CD4-positive, alpha-beta T cell treated with Interleukin-15 for 1 hour (primary cell): Measurements from ENCODE around the gene S100B.

Source experiments
- DNase-seq: peaks from one replicate; pipeline ENCODE4 v3.0.0-alpha.2; 2020

S100B gene

DNA sequence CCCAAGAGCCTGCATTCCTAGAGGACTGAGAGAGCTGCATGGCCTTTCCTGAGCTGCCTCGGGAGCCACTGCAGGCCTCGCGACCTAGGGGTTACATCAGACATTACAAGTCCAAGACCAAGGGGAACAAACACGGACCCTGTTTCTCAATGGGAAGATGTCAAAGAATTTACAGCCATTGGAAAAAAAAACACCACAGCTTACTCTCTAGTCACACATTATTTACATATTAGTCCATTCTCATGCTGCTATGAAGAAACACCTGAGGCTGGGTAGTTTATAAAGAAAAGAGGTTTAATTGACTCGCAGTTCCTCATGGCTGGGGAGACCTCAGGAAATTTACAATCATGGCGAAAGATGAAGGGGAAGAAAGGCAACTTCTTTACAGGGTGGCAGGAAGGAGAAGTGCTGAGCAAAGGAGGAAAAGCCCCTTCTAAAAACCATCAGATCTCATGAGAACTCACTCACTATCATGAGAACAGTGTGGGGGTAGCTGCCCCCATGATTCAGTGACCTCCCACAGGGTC is 22.2 kb upstream of the S100B start:
- no peak for DNase-seq

DNA sequence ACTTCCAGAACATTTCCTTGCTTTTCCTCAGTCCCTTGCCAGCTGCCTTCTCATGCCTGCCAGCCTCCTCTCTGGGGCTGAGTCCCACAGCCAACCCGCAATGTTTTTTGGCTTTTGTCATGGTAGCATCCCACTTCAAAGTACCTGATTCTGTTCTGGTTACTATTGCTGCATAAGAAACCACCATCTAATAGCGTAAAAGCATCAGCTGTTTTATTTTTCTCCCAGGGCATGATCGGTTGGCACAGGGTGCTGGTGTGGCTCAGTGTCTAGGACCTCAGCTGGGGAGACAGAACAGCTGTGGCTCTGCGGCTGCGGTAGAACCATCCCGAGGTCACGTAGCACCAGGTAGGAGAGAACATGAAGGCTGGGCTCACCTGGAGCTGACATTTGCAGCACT is 21.7 kb upstream of the S100B start:
- peak; percentile 63 for DNase-seq

DNA sequence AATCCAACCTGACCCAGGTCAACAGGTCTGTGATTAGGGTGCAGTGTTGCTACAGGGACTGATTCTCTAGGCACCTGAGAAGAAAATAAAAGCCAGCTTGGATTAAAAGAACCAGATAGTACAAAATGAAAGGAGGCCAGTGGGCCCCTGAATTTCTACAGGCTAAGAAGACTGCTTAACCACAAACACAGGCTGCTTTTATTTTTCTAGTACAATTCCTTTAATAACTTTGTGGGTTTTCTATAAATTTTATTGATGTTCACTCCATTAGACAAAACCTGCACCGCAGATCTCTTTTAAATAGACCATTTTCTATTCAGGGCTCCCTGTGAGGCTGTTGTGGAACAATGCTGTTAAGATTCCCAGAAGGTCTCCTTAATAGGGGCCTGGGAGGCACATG is 20.9 kb upstream of the S100B start:
- DNase-seq: no peak

DNA sequence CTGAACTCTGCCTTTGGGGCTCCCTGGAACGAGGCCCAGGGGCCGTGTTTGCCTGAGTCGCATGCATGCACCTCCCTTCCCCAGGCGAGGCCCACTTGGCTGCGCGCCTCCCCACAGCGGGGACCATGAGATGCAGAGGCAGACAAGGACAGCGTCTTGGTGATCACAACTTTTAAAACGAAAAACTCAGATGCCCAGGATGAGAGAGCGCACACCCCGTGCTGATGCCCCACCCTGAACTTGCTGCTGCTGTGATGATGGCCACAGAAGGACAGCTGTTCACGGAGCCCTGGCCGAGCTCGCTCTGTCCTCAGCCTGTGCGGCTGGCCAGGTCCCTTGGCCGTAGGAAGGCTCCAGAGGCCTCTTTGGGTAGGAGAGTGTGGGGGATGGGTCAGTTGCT is 19.2 kb upstream of the S100B start:
- DNase-seq: no peak

DNA sequence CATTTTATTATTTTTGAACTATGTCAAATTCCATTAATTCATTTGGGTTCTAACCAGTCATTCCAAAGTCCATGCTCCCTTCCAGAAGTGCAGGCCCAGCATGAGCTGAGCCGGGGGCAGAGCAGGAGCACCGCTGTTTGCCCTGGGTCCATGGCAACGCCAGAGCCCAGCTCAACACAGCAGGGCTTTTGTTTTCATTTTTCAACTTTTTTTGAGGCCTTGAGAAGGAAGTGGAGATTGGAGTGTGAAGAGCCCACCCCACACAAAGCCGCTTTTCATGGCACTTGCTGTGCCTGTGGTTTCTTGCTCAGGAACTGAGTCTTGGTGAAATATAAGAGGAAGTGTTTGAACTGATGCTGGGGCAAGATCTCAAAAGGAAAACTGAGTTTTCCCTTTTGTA is 17.3 kb upstream of the S100B start:
- DNase-seq: peak; percentile 78

DNA sequence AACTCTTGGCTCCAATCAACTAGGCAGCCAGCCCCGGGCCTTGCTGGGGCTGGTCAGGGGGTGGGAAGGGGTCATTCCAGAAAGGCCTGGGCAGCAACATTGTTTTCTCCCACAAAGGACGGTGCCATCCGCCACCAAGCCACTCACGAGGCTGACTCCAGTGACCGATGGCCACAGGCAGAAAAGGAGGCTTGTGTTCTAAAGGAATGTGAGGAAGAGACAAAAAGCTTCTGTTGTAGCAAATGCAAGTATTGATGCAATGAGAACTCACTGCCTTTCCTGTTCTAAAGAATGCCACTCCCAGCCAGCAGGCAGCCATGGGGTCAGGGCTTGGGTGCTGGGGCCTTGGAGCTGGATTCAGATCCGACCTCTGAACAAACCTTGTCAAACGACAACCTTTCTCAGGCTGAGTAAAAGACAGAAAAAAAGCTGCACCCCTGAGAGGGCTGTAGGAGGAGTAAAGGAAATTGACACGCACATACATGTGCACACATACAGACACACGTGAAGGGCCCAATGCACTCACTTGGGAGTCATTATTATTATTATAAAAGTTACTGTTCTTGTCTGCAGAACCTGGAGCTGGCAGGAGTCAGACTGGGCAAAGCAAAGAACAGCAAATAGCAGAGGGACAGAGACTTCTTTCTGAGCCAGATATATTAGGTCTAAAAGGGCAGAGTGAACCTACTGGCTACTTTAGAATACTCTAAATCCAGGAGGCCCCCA is 16.7 kb upstream of the S100B start:
- DNase-seq: no peak

DNA sequence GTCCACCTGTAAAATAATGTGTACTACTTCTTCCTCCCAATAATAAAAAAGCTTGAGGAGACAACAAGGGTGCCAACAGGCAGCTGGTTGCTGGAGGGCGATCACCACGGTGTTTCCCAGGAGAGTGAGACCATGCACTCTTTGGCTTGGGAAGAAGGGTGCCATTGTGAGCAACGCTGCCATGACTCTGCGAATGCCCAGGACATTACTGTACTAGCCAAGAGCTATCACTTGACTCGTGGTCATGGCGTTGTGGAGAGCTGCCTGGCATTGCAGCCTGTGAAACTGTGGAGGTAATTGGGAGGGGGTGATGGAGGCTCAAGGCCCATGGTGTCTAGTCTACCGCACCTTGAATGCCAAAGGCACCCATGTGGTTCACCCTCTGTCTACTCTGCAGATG is 16.0 kb upstream of the S100B start:
- no peak for DNase-seq

DNA sequence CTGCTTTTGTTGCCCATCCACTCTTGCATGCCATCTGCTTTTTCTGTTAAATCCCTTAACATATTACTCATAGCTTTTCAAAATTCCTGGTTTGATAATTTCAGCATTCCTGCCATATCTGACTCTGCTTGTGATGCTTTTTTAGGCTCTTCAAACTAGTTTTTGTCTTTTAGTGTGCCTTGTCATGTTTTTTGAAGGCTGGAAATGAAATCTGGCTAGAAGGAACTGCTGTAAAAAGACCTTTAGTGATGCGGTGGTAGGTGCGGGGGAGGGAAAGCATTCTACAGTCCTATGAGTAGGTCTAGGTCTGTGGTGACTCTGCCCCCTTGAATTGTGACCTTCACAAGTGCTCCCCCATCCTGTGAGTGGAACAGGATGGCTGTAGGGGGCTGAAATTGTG is 15.0 kb upstream of the S100B start:
- DNase-seq: no peak

DNA sequence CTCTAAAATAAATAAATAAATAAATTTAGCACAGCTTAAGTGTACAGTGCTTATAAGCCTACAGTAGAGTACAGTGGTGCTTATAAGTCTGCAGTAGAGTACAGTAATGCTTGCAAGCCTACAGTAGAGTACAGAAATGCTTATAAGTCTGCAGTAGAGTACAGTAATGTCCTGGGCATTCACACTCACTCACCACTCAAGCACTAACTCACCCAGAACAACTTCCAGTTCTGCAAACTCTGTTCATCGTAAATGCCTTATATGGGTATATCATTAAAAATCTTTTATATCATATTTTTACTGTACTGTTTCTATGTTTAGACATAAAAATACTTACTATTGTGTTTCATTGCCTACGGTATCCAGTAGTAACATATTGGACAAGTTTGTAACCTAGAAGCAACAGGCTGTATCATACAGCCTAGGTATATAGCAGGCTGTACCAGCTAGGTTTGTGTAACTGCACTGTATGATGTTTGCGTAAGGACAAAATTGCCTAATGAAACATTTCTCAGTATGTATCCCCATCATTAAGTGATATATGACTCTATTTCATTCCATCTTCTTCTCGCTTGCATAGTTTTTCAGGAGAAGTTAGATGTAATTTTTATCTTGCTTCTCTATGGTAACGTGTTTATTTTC is 14.0 kb upstream of the S100B start:
- no peak for DNase-seq

DNA sequence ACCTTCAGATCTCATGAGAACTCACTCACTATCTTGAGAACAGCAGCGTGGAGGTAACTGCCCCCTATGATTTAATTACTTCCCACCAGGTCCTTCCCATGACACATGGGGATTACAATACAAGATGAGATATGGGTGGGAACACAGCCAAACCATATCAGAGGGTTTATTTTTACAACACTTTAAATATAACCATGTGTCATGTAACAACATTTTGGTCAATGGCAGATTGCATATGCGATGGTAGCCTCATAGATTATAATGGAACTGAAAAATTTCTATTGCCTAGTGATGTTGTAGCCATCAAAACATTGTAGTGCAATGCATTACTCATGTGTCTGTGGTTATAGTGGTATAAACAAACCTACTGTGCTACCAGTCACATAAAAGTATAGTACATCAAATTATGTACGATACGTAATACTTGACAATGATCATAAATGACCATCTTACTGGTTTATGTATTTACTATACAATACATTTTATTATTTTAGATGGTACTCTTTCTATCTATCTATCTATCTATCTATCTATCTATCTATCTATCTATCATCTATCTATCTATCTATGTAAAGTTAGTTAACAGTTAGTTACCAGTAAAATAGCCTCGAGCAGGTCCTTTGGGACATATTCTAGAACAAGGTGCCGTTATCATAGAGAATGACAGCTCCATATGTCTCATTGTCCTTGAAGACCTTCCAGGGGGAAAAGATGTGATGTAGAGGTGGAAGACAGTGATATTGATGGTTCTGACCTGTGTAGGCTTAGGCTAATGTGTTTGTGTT is 12.6 kb upstream of the S100B start:
- no peak for DNase-seq

DNA sequence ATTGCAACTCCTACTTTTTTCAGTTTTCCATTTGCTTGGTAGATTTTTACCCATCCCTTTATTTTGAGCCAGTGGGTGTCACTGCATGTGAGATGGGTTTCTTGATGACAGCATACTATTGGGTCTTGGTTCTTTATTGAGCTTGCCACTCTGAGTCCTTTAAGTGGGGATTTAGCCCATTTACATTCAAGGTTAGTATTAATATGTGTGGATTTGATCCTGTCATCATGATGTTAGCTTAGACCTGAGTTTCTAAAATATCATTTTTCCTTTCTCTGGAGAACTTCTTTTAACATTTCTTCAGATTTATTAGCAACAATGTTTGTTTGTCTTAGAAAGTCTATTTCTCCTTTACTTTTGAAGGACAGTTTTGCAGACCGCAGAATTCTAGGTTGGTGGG is 11.8 kb upstream of the S100B start:
- no peak for DNase-seq

DNA sequence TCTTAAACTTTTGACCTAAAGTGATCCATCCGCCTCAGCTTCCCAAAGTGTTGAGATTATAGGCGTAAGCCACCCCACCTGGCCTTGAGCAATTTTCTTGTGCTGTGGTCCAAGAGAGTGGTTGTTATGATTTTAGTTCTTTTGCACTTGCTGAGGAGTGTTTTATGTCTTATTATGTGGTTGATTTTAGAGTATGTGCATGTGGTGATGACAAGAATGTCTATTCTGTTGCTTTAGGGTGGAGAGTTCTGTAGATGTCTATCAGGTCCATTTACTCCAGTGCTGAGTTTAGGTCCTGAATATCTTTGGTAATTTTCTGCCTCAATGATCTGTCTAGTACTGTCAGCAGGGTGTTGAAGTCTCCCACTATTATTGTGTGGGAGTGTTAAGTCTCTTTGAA is 11.2 kb upstream of the S100B start:
- DNase-seq: no peak

DNA sequence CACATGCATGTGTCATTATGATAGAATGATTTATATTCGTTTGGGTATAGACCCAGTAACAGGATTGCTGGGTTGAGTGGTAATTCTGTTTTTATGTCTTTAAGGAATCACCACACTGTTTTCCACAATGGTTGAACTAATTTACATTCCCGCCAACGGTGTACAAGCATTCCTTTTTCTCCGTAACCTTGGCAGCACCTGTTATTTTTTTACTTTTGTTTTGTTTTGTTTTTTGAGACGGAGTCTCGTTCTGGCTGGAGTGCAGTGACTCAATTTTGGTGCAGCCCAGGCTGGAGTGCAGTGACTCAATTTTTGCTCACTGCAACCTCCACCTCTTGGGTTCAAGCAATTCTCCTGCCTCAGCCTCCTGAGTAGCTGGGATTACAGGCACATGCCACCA is 8.5 kb upstream of the S100B start:
- DNase-seq: no peak

DNA sequence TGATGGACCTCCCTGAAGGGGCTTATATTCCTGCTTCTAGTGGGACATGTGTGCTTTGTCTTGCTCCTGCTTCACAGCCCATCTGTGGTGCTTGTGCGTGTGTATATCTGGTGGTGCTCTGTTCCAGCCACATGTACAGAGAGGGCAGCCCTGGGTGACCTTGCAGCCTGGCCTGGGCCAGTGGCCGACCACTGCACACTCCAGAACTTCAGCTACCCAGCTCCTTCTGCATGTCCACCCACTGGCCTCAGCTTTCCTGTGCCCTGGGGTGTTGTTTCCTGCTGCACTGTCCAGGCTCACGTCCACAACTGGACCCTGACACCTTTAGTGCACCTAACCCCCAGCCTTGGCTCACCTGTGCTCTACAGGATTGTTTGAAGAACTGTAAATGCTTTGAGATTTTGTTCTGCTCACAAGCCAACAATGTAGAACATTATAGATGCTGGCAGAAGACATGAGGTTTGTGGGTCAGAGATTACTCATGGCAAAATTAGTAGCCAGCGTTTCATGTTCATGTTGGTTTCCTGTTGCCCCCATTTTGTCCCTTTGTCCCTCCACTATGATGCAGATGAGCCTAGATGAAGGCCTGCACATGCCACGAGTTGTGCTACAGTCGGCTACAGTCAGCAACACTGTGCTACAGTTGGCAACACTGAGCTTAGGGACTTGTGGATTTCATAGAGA is 5.3 kb upstream of the S100B start:
- DNase-seq: no peak

DNA sequence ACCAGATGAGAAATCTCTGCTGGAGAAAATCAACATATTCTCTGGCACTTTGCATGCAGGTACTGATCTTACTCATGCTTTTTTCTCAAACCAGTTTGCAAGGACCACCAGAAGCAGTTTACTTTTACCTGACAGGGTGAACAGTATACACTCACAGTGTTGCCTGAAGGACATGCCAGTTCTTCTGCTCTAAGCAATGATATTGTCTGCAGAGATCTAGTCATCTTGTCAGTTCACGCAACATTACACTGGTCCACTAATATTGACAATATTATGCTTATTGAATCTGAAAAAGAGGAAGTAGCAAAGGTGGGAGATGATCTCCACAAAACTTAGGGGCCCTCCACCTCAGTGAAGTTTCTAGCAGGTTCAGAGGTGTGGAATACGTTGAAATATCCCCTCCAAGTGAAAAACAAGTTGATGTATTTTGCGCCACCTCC is 3.8 kb upstream of the S100B start:
- DNase-seq: no peak

DNA sequence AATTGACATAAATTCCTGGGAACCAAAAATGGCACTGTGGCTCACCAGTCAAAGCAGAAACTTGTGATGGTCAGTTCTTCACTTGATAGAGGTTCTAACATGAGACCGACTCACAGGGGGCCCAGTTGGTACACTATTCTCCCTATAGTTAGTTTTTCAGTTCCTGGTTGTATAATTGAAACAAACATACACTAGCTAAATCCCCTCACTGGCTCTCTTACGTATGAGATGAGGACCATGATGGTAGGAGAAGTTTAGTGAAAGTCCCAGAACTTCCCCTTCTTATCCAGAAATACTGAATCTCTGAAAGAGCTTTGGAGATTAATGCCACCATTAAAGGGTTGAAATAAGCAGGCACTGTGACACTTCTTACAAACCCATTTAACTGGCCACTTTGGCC is 2.8 kb upstream of the S100B start:
- no peak for DNase-seq

DNA sequence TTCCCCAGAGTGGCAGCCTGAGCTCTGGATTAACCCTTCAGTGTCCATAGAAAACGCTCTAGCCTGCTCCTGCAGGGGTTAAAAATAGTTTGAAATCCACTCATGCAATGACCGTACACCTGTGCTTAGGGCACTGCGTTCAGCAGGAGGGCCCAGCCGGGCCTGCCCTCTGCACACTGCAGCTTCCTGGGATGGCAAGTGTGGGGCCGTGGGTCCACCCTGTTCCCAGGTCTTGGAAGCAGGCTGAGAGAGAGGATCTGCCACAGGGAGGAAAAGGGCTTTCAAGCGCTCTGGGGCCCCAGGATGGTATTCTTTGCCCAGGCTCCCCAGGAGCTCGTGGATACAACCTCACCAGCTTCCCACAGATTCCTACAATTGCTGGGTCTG is 1.5 kb upstream of the S100B start:
- DNase-seq: no peak

DNA sequence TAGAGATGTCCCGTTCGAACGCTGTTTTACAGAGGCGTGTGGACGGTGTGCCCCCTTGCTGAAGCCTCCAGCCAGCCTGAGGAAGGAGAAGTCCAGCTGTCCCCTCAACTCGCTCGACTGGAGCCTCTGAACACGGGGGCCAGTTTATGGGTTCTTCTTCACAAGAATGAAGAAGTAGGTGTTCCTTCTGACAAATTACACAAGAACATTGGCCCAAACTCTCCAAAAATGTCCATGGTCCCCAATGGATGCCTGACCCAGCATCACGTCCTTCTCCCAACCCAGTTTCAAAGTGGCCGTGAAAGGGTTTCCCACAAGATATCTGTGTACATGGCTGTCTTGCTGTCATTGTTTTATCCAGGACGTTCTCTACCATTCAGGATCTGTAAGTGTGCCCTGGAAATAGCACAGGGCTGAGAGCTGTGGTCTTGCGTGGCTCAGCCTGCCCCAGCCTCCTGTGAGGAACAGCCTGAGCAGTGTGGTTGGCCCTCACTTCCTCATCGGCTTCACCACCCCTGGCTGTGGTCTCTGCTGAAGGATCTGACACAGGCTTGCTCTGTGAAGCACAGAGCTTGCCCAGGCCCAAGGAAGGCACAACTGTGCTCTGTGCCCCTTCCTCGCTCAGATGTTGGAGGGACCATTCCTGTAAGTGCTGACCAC is 1.0 kb upstream of the S100B start:
- peak; percentile 71 for DNase-seq

DNA sequence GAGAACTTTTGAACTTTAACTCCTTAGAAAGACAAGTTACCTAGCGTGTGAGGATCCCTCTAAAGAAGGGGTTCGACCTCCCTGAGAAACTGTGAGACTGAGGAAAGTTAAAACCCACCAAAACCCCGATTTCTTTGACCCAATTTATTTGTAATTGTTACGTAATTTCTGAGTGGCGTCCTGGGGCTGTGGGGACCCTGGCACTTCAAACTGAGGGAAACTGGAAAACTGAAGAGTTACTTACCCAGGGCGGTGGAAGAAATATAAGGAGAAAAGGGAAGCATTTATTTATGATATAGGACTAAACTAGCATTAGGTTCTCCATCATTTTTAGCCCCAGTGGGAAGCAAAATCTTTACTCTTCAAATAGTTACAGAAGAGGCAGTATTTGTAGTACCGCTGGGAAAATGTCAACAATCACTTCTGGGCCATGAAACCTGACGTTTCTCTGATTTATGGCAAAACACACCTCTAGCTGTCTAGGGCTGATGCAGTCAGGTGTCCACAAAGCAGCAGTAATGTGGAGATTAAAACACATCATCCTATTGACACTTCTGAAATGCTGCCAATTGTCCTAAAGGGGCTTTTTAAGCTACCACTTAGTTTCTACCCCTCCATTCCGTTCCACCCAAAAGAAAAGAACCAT is 430 bp downstream of the S100B start:
- DNase-seq: no peak

DNA sequence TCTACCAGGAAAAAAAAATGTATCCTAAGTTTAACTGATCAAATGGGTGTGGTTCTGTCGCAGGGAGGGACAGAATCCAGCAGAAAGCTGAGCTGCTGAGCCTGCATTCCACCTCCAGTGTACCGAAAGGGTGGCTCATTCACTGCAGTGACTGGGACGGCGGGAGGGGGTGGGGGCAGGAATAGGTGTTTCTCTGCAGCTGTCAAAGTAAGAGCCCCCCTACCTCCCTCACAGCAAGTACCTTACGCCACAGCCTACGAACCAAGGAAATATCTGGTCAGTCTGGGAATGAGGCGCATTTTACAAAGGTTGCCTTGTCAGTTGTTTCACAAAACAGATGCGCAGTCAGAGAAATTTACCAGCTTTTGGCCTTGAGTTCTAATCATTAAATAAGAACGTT is 1.7 kb downstream of the S100B start:
- no peak for DNase-seq

DNA sequence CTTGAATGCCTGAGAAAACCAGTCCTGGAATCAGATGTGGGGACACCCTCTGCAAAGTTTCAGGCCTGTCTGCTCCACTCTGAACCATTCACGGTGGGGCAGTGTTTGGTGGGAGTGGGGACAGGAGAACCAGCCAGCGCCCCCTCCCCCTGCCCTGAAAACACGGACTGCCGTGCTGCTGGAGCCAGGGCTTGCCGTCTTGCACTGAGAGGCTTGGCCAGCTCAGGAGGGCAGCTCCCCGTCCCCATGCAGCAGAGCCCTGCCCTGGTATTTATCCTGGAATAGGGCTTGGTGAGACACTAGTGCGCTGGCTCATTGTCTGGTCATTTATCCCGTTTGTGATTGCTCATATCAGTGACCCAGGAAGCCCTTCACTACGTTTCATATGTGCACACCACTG is 3.9 kb downstream of the S100B start:
- DNase-seq: no peak

DNA sequence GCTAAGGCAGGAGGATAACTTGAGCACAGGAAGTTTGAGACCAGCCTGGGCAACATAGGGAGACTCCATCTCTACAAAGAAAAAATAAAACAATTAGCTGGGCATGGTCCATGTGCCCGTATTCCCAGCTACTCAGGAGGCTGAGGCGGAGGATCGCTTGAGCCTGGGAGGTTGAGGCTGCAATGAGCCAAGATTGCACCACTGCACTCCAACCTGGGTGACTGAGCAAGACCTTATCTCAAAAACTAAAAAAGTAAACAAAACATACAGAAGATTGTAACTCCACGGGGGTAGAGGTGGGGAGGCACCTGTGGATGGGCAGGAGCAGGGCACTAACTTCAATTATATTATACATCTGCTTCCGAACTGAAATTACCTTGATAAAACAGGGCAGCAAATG is 4.6 kb downstream of the S100B start:
- DNase-seq: no peak
